GM21526 (cell line): ENCODE results near the gene POFUT2.
"Not testable (repeated sequence)": the region's sequence is repeated elsewhere in the genome, so short reads cannot be mapped to it uniquely, and the experiment has no call there.

Source experiments
- ATAC-seq: cut with Tn5 transposase; IDR thresholded peaks from one replicate; pipeline ENCODE4 v1.9.1; 2021; ENCODE audit warnings: moderate library complexity; ENCODE audit not compliant: unreplicated experiment, low FRiP score

POFUT2 gene

DNA sequence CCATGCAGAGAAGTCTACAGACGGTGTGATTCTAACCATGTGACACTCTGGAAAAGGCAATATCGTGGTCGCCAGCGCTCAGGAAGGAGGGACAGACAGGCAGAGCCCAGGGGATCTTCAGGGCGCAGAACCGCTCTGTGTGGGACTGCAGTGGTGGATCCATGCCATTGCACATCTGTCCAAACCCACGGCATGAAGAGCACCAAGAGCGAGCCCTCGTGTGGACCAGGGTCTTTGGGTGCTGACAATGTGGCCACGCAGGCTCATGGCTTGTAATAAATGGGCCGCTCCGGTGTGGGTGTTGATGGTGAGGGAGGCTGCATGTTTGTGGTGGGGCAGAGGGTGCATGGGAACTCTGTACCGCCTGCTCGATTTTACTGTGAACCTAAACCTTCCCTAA lies 25.3 kb upstream of the POFUT2 start:
- ATAC-seq: no peak

DNA sequence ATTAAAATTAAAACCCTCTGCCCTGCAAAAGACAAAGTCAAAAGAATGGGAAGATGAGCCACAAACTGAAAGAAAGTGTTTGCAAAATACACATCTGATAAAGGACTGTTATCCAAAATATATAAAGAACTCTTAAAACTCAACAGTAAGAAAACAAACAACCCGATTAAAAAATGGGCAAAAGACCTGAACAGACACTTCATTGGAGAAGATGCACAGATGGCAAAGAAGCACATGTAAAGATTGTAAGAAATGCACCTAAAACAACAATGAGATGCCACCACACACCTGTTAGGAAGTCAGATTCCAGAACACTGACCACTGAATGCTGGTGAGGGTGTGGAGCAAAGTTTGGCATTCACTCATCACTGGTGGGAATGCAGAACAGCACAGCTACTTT lies 24.6 kb upstream of the POFUT2 start:
- ATAC-seq: no peak

DNA sequence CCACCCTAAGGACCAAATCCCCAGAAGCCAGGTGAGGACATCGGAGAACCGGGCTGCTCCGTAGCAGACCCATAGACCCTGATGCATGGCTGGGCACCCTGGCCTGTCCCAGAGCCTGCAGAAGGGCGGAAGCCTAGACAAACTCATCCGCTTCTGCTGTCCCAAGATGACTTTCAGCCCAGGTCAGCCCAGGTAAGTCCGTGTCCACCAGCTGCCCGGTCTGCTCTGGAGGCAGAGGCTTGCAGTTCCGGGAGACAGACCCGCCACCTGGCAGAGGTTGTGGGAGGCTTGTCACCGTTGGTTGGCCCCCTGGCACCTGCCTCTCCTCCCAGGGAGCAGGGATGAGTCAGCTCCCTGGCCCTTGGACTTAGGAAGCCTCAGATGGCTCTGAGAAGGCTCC lies 22.8 kb upstream of the POFUT2 start:
- no peak for ATAC-seq

DNA sequence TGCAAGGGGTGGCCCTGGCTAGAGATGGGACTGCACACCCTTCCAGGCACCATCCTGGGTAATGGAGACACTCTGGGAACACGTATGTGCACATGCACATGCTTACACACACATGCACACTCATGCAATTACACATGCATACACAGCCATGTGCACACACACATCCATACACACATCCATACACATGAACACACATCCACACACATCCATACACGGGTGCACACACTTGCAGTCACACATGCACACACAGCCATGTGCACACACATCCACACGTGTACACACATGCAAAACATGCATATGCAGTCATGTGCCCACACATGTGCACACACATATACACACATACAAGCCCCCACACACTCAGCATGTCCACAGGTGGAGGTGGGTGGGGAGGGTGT lies 22.3 kb upstream of the POFUT2 start:
- no peak for ATAC-seq

- ATAC-seq: no peak
These were observed 21.6 kb upstream of the POFUT2 start for GRCh38 chr21:45309069-45309986.

GRCh38 chr21:45308194-45309068 lies 20.7 kb upstream of the POFUT2 start:
- no peak for ATAC-seq

DNA sequence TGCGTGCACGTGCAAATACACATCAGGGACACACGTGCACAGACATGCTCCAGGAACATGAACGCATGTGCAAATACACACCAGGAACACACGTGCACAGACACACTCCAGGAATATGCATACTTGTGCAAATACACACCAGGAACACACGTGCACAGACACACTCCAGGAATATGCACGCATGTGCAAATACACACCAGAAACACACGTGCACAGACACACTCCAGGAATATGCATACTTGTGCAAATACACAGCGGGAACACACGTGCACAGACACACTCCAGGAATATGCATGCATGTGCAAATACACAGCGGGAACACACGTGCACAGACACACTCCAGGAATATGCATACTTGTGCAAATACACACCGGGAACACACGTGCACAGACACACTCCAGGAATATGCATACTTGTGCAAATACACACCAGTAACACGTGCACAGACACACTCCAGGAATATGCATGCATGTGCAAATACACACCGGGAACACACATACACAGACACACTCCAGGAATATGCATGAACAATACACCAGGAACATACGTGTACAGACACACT lies 20.0 kb upstream of the POFUT2 start:
- ATAC-seq: not testable (repeated sequence)

GRCh38 chr21:45306832-45307571 lies 19.3 kb upstream of the POFUT2 start:
- ATAC-seq: no peak

DNA sequence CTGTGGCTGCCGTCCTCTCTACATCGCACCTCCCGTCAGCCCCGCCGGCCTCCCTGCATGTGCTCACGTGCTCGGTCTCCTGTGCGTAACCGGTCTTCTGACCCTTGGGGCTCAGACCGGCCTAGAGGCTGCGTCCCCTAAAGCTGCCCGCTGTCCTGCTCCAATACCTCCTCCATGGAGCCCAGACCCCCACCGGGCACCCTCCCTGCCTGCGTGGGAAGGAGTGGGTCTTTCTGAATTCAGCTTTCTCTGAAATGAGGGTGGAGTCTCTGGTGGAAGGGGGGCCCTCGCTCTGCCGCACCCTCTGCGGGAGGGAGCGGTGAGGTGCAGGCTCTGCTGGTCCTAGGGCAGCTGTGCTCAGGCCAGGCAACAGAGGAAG lies 18.7 kb upstream of the POFUT2 start:
- ATAC-seq: no peak

DNA sequence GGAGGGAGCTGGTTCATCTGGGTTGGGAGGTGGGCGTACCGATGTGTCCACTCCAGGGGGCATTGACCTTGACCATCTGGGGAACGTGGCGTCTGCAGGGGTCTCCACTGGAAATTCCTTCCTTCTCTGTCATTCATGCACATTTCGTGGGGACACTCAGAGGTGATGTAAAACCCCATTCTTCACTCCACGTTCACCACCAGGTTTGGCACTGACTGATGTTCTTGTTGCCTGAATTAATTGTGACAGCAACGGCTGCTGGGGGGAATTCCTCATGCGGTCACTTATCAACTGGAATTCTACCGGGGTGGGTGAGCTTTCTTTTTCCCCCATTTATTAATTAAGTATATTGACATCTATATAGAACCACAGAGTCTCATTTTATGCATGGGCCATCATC lies 18.1 kb upstream of the POFUT2 start:
- ATAC-seq: no peak

- no peak for ATAC-seq
These were observed 17.2 kb upstream of the POFUT2 start for GRCh38 chr21:45304945-45305344.

DNA sequence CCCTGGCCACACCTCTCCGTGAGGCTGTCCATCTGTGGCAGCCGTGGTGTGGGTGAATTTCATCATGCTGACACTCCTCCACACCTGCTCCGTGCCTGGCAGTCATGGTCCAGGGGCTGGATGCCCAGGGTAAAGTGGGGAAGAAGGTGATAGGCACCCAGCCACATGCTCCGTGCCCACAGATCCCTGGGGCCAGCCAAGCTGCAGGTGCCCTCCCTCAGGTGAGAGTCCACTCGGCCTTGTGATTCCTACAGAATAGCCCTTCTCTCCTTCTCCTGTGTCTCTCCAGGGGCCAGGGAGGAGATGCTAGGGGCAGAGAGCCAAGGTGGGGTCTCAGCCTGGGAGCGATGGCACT lies 16.8 kb upstream of the POFUT2 start:
- ATAC-seq: no peak

DNA sequence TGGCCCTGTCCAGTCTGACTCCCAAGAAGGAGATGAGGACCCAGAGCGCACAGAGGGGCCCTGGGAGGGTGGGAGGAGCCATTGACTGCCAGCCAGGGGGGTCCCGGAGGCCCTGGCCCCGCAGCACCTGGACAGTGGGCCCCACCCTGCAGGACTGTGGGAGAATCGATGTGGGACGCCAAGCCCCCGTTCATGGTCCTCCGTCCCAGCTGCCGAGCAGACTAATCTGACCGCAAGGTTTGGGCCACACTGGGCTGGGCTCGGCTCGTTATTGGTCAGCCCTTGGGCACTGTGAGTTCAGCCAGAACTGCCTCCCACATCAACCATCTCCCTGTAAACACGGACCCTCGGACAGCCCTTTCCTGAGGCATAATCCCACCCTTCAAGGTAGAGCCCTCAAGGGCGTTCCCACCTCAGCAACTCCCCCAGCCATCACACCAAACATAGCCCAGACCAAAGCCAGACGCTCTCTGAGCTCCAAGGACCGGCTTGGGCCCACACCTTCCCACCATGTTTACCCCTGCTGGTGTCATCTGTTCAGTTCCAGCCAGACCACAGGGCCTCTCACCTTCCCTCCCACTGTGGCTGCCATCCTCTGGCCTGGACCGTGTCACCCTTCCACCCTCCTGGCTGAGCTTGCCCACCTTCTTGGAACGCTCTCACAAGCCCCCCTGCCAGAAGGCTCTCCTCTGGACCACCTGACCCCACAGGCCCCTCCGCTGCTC lies 16.2 kb upstream of the POFUT2 start:
- ATAC-seq: no peak

GRCh38 chr21:45303091-45303615 lies 15.5 kb upstream of the POFUT2 start:
- ATAC-seq: no peak

DNA sequence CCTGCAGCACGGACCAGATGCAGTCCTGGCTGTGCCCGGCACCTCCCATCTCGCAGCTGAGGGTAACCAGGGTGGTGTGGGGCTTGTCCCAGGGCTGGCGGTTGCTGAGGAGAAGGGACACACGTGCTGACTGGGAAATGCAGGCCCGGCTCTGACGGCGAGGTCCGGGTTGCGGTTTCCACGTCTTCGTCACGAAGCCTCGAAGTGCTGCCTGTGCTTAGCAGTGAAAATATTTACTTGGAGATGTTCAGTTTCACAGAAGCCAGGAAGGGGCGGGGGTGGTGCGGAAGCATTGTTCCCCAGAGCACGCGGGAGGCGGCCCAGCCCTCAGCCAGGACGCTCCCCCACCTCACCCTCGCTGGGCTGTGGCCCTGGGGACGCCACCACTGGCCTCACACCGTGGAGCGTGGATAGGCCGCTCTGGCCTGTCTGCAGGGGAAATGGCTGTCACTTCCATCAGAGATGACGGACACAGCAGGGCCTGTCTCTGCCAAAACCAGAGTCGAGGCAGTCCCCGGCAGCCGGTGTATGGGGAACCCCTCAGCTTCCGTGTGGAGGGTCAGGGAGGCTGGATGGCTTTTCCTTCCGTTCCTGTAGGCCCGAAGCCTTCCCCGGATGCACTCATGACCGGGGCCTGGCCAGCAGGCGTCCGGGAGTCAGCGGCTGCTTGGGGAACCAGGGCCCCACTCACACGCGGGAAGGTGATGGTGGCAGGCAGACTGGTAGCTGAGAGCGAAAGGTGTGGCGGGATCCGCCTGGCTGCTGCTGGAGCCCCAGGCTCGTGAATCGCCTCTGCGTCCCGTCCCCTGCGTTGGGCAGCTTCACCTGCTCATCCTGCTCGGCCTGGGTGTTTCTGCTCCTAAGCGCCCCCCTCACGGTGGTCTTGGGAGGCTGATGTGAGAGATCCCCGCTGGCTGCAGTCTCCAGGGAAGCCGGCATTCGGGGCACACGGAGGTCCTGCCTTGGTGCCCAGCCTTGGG lies 14.7 kb upstream of the POFUT2 start:
- no peak for ATAC-seq

DNA sequence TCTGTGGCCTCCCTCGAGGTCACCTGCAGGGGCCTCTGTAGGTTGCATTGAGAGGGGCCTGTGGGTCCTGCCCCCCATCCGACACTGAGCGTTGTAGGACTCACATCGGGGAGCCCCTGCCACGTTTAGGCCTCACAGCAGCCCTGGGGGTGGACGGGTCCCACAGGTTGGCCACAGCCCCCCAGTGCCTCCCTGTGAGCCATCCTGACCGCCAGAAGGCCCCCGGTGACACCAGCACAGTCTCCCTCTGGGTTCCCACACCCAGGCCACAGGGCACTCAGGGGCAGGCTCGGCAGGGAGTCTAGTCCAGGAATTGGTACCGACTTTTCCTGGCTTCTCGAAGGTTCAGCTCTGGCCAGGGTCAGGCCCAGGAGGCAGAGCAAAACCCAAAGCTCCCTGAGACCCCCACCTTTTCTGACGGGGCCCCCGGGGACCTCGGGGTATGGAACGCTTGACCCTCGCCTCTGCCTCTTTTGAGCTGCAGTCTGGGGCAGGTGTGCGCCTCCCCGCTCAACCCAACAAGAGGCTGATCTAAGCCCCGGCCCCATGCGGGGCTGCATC lies 13.9 kb upstream of the POFUT2 start:
- ATAC-seq: no peak

GRCh38 chr21:45300786-45301520 lies 13.3 kb upstream of the POFUT2 start:
- no peak for ATAC-seq
